Progenitor cell of endocrine pancreas (in vitro differentiated cells): Measurements from ENCODE around the gene MEIS1. TPM values are rescaled to one million over a fixed set of nuclear protein-coding genes. Genes with fewer than 3 reads are reported as not detected.

ENCODE experiments used
- DNase-seq: peaks from one replicate; pipeline ENCODE4 v3.0.0; 2021; ENCODE audit warnings: low spot score; ENCODE audit not compliant: unreplicated experiment
- H3K27ac Mint-ChIP-seq: 2 replicates; pipeline ENCODE4 v1.8.0; 2021; ENCODE audit warnings: mild to moderate bottlenecking, moderate library complexity, mixed read lengths
- H3K27me3 Mint-ChIP-seq: 2 replicates; pipeline ENCODE4 v1.8.0; 2021; ENCODE audit warnings: mixed read lengths
- H3K36me3 Mint-ChIP-seq: 2 replicates; pipeline ENCODE4 v1.8.0; 2022; ENCODE audit warnings: mixed read lengths; ENCODE audit not compliant: insufficient read depth
- H3K4me1 Mint-ChIP-seq: 2 replicates; pipeline ENCODE4 v1.8.0; 2021; ENCODE audit warnings: low read depth, mixed read lengths
- H3K4me3 Mint-ChIP-seq: 2 replicates; pipeline ENCODE4 v1.8.0; 2021; ENCODE audit warnings: low read depth, mild to moderate bottlenecking, moderate library complexity, mixed read lengths
- H3K9me3 Mint-ChIP-seq: 2 replicates; pipeline ENCODE4 v1.8.0; 2021; ENCODE audit warnings: low read depth, mixed read lengths
- CTCF ChIP-seq: fragments of 200-600 bp; sonication (generic); IDR thresholded peaks from one replicate; pipeline ENCODE4 v1.5.0; 2021; ENCODE audit warnings: antibody characterized with exemption, mild to moderate bottlenecking; ENCODE audit not compliant: unreplicated experiment
- total RNA-seq: library from RNA; stranded (reverse); gene quantifications from 2 replicates; pipeline ENCODE4 v1.2.1, GENCODE V29; 2021

MEIS1 gene
- total RNA-seq, 1 donor from 2014 or later: 296 TPM

DNA sequence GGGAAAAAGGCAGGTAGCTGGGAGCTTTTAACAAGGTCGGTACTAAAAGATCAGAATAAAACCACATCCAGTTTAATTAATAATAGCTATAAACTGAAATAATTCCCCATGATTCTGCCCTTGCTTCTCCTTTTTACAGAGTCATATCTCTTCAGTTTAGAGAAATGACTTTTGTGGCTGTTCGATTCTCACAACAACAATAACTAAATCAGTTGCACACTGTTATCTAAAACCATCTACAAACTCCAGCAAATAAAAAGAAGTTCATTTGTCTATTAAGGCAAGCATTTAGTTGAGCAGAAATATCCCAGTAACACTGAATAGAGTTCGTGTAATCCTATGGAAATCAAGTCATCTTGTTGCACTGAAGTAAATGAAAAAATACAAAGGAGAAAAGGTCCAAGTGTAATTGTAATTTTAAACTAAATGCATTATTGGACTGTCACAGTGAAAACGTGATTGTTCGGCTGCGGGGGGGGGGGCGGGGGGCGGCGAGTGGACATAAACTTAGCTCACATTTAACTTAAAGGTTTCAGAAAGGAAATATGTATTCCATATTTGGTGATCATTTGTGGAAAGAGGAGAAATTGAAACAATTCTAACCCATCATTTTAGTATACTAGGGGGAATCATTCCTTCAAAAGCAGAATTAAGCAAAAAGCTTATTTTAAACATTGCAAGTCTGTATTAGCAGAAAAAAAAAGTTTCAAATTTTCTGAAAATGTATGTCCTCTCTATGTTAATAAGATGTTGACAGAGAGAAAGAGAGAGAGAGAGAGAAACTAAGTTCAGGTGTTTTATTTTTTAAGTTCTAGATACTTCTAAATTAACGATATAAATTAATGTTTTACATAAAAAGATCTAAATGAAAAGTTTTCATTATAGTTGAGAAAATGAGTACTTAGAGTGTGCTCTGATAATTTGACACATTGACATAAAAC, 144.5 kb downstream of the MEIS1 start:
- TF ChIP-seq CTCF: no peak
- H3K27ac Mint-ChIP-seq: peak overlapping the region; percentile 99
- H3K4me3 Mint-ChIP-seq: peak overlapping the region; percentile 87
- H3K36me3 Mint-ChIP-seq: no peaks in the 10 kb centered on the region
- no peak for DNase-seq
- peaks cover 38% of the 10 kb centered on the region for H3K4me1 Mint-ChIP-seq
- no peaks in the 10 kb centered on the region for H3K9me3 Mint-ChIP-seq
- no peaks in the 10 kb centered on the region for H3K27me3 Mint-ChIP-seq

GRCh38 chr2:66580166-66581049, 145.5 kb downstream of the MEIS1 start:
- Mint-ChIP-seq H3K4me3 (peak overlapping the region; percentile 29), H3K36me3 (no peaks in the 10 kb centered on the region), H3K9me3 (no peaks in the 10 kb centered on the region), H3K4me1 (peaks cover 34% of the 10 kb centered on the region), H3K27me3 (no peaks in the 10 kb centered on the region), H3K27ac (no peak overlapping the region)
- no peak for DNase-seq
- no peak for TF ChIP-seq CTCF

- H3K9me3 Mint-ChIP-seq: no peaks in the 10 kb centered on the region
These were observed 146.6 kb downstream of the MEIS1 start for GRCh38 chr2:66581339-66582103.

DNA sequence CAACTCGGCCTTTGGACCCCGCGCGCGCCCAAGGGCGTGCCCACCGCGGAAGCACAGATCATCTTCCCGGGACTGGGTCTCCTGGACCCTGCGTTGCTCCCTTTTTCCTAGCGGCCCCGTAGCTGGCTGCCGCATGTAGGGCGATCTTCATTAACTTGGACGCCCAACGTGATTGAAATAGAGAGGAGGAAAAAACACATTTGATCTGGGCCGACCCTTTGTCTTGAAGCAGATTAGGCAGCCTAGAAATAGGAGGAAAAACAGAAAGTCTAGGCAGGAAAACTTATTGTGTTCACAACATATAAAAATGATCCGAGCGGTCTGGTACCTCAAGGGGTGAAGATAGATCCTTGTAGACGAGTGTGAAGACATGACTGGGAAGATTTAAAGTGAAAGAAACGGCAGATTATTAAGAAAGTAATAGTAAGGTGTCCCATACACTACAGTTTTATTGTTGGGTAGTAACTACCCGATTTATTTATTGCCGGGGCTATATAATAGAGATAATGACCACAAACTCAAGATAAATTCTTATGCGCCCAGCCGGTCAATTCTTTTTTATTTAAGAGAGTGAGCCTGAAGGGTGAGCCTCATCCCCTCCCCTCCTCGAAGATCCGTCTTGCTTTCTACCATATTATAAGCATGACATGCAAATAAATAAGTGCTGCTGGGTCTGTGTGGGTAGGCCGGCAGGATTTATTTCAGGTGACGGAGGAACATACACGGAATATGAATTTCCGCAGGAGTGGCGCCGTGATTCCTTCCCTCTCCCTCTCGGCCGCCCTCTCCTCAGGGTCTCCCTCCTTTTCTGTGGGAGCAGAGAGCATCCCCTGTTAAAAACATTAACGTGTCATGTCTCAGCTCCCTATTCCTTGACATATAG, 147.4 kb downstream of the MEIS1 start:
- H3K36me3 Mint-ChIP-seq: no peaks in the 10 kb centered on the region
- no peak overlapping the region for H3K27ac Mint-ChIP-seq
- no peak for TF ChIP-seq CTCF
- no peak for DNase-seq
- peaks cover 36% of the 10 kb centered on the region for H3K4me1 Mint-ChIP-seq
- no peaks in the 10 kb centered on the region for H3K27me3 Mint-ChIP-seq
- no peaks in the 10 kb centered on the region for H3K9me3 Mint-ChIP-seq
- H3K4me3 Mint-ChIP-seq: no peak overlapping the region

More at GRCh38 chr2:66581339-66582103, 146.6 kb downstream of the MEIS1 start:
- Mint-ChIP-seq H3K36me3 (no peaks in the 10 kb centered on the region), H3K27me3 (no peaks in the 10 kb centered on the region), H3K27ac (no peak overlapping the region), H3K4me3 (no peak overlapping the region), H3K4me1 (peaks cover 36% of the 10 kb centered on the region)
- no peak for TF ChIP-seq CTCF
- peak; percentile 38 for DNase-seq
